Fibroblast of villous mesenchyme (primary cell): ENCODE results near the gene AUTS2. TPM values are rescaled to one million over a fixed set of nuclear protein-coding genes. Genes with fewer than 3 reads are reported as not detected.
"Not testable (repeated sequence)": the region's sequence is repeated elsewhere in the genome, so short reads cannot be mapped to it uniquely, and the experiment has no call there.

Source experiments
- DNase-seq: peaks from one replicate; pipeline ENCODE4 v3.0.0-alpha.2; 2010; ENCODE audit warnings: low read depth
- H3K4me3 ChIP-seq: 2 replicates; pipeline ENCODE4 v1.5.1; 2011; ENCODE audit warnings: low read depth, mild to moderate bottlenecking, low read length
- total RNA-seq: library from RNA; depleted of rRNA; stranded (reverse); fragments of >200 nt; gene quantifications from 2 replicates; pipeline ENCODE4 v1.2.3, GENCODE V29; 2012
- TF ChIP-seq, protein P1 (sequence below): IDR thresholded peaks from 2 replicates; pipeline ENCODE4 v1.5.1; 2012; ENCODE audit warnings: low read depth, mild to moderate bottlenecking, low read length; ENCODE audit not compliant: insufficient read depth

Gene AUTS2
- total RNA-seq, 1 donor = 3.9 TPM

DNA sequence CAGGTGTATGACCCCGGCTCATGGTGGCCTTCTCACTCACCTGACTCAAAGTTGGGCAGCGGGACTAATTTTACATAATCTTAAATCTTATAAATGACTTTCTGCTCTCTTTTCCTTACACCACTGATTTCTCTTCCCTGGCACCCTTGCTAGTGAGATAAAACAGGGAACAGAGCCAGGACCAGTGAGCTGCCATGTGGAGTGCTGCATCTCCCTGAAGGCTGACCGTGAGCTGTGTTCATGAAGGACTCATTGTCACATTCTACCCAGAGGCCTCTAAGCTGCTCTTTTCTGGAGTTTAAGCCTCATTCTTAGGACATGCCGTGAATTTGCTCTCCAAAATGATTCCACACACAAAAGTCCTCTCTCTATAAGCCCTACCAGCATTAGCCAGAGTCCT is 762.3 kb downstream of the AUTS2 start:
- H3K4me3 ChIP-seq = no peak overlapping the region
- no peak for DNase-seq
- TF ChIP-seq, protein P1, sequence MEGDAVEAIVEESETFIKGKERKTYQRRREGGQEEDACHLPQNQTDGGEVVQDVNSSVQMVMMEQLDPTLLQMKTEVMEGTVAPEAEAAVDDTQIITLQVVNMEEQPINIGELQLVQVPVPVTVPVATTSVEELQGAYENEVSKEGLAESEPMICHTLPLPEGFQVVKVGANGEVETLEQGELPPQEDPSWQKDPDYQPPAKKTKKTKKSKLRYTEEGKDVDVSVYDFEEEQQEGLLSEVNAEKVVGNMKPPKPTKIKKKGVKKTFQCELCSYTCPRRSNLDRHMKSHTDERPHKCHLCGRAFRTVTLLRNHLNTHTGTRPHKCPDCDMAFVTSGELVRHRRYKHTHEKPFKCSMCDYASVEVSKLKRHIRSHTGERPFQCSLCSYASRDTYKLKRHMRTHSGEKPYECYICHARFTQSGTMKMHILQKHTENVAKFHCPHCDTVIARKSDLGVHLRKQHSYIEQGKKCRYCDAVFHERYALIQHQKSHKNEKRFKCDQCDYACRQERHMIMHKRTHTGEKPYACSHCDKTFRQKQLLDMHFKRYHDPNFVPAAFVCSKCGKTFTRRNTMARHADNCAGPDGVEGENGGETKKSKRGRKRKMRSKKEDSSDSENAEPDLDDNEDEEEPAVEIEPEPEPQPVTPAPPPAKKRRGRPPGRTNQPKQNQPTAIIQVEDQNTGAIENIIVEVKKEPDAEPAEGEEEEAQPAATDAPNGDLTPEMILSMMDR = no peak

DNA sequence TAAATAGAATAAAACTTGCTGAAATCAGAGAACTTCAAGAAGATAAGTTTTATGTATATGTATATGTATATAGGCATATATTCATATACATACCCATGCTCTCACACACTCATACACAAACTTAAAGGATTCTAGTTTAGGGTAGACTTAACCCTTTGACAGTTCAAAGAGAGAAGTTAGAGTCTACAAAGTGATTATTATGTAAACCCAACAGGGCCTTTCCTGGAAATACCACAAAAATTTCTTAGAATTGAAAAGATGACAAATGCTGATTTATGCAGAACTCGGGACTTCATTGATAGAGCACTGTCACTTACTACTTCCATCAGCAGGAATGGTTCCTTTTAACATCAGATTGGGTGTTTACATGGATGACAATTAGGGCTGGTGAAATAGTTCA is 763.5 kb downstream of the AUTS2 start:
- H3K4me3 ChIP-seq = no peak overlapping the region
- no peak for DNase-seq
- TF ChIP-seq, protein P1 = no peak

DNA sequence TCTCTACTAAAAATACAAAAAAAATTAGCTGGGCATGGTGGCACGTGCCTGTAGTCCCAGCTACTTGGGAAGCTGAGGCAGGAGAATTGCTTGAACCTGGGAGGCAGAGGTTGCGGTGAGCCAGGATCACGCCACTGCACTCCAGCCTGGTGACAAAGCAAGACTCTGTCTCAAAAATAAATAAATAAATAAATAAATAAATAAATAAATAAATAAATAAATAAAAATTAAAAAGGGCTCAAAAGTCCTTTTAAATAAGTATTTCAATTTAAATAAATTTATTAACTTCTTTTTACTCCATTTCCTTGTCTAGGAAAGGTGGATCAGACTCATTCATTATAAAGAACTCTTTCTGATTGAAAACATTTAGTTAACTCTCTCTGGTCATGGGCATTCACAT is 766.1 kb downstream of the AUTS2 start:
- DNase-seq, H3K4me3 ChIP-seq: not testable (repeated sequence)

DNA sequence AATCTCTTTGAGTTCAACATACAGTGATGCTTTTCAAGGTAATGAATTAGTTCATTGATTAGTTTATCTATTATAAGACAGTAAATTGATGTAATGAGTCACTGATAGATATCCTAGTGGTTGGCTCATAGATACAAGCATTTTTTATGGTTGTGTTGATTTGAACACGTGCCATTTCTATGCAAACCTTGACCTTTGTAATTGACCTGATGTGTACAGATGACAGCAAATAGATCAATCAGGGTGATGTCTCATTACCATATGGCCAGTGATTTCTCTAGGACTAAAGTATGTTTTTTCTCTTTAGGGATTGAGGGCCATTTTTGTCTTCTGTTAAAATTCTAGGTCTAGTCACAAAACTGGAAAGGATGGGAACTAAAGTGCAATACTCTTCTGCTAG is 773.4 kb downstream of the AUTS2 start:
- TF ChIP-seq, protein P1 = no peak
- no peak overlapping the region for H3K4me3 ChIP-seq
- no peak for DNase-seq

DNA sequence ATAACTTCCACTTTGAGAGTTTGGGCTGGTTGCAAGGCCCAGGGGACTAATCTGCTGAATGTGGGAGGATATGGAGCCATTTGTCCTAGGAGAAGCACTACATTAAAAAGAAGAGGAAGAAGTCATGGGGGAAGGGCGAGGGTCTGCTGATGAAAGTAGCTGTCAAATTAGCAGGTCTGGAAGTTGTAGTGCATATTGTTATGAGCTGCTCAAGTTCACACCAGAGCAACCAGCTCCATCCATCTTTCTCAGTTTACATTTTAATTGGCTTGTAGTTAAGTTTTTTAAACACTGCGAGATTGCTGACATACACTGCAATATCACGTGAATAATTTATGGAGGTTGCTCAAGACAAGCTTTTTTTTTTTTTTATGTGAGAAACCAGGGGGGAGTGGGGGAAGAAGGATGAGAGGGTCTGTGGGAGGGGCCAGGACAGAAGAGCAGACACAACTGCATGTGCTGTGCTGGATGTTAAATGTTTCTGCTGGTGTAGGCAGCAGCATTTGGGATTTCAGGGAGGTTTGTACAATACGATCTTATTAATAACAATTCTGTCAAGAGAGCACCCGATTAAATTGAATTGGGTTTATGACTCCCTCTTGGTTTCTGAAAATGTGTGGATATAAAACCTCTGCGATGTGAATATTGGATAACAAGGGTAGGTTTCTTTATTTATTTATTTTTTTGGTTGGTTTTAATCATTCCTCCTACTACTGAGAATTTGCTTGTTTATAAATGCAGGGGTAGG is 774.7 kb downstream of the AUTS2 start:
- peak; percentile 48 for DNase-seq
- H3K4me3 ChIP-seq = no peak overlapping the region
- TF ChIP-seq, protein P1 = no peak

DNA sequence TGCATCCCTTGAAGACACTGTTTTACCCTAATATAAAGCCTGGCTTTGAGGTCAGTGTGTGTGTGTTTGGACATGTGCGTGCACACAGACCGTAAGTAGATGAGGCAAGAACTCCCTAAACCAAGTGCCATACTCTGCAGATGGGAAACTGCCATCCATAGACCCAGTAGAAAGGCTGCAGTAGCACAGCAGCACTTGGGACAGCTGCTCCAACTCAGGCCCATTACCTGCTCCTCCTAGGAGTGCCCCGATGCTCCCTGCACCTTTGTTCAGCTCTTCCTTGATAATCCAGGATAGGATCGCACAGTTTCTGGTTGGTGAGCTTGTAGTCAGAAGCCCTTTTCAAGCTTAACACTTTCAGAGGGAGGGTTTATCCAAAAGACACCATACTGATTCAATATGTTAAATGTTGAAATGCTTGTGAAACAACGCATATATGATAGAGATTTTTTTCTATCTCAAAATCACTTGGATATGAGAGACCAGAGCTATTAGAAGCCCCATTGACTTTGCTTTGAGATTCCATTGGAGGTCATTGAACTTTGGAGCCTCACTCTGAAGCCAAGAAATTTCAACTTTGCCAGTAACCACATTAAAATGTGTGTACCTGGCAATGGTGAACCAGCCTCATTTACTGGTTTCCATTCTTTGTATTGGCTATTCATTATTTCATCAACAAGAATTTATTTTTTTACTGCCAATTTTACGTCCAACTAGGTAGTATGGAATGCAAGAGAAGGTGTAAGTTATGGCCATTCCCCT is 776.7 kb downstream of the AUTS2 start:
- H3K4me3 ChIP-seq = no peak overlapping the region
- no peak for DNase-seq
- TF ChIP-seq, protein P1 = no peak

DNA sequence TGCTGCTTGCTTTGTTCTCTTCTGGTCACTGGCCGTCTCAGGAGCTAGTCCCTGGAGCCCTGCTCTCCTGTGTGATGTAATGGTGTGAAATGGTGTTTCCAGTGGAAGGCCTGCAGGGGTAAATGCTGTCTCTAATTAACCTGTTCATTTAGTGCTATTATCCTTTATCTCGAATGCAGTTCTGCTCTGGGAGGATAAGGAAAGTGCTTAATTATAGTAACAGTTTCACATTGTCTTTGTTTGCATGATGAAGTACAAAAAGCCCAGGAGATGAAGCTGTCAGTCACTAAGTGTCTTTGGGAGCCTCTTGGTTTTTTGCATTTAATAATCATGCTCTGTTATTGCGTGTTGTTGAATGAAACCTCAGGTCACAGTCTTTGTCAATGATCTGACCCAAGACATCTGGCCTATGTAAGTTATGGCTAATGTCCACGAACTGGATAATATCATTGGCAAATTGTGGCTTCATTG is 778.3 kb downstream of the AUTS2 start:
- TF ChIP-seq, protein P1 = no peak
- DNase-seq = no peak
- H3K4me3 ChIP-seq = no peak overlapping the region
